Measurements from ENCODE around the gene FRMD4A.
"Not testable (repeated sequence)": the region's sequence is repeated elsewhere in the genome, so short reads cannot be mapped to it uniquely, and the experiment has no call there.

The FRMD4A gene

DNA sequence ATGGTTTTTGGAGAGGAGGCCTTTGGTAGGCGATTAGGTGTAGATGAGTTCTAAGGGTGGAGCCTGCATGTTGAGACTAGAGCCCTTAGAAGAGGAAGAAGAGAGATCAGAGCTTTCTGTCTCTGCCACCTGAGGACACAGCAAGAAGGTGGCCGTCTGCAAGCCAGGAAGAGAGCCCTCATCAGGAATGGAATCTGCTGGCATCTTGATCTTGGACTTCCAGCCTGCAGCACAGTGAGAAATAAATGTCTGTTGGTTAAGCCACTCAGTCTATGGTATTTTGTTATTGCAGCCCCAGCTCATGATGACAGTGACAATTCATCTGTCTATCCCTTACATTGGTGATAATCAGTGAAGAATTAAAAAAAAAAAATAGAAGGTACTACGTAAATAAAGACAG, 408.8 kb downstream of the FRMD4A start:
- Histone ChIP-seq H3K27me3 (no peaks in the 10 kb centered on the region), H3K4me1 (no peaks in the 10 kb centered on the region), H3K9me3 (no peaks in the 10 kb centered on the region), H3K4me3 (ENCODE audit: low read depth, low read length) (no peak overlapping the region), H3K36me3 (no peaks in the 10 kb centered on the region)
- TF ChIP-seq, protein P1, sequence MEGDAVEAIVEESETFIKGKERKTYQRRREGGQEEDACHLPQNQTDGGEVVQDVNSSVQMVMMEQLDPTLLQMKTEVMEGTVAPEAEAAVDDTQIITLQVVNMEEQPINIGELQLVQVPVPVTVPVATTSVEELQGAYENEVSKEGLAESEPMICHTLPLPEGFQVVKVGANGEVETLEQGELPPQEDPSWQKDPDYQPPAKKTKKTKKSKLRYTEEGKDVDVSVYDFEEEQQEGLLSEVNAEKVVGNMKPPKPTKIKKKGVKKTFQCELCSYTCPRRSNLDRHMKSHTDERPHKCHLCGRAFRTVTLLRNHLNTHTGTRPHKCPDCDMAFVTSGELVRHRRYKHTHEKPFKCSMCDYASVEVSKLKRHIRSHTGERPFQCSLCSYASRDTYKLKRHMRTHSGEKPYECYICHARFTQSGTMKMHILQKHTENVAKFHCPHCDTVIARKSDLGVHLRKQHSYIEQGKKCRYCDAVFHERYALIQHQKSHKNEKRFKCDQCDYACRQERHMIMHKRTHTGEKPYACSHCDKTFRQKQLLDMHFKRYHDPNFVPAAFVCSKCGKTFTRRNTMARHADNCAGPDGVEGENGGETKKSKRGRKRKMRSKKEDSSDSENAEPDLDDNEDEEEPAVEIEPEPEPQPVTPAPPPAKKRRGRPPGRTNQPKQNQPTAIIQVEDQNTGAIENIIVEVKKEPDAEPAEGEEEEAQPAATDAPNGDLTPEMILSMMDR (IDR thresholded peaks at IDR 0.05; ENCODE audit: low read depth, low read length), result no peak
- no peak for DNase-seq

DNA sequence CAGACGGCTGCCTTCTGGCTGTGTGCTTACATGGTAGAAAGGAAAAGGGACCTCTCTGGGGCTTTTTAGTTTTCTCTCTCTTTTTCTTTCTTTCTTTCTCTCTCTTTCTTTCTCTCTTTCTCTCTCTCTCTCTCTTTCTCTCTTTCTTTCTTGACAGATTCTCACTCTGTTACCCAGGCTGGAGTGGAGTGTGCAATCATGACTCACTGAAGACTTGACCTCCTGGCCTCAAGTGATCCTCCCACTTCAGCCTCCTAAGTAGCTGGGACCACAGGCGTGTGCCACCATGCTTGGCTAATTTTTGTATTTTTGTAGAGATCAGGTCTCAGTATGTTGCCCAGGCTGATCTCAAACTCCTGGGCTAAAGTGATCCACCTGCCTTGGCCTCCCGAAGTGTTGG, 409.6 kb downstream of the FRMD4A start:
- not testable (repeated sequence) for DNase-seq; H3K4me1 ChIP-seq; H3K36me3 ChIP-seq; H3K9me3 ChIP-seq; H3K27me3 ChIP-seq; H3K4me3 ChIP-seq (ENCODE audit: low read depth, low read length)

DNA sequence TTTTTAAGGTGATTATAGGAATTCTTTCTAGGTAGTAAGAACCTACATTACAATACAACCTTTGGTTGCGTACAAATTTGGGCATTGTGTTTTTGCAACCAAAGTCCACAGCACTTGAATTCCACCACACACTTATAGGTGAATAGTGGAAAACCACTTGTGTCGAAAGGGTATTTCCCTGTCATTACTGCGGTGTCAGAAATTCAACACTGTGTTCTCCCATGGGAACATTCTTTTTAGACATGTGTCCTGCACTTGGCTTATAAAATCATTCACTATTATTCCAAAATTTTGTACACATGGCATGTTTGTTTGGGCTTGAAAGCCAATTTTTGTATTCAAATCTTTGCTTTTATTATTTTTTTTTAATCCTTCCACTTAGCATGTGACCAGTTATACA, 410.3 kb downstream of the FRMD4A start:
- no peak overlapping the region for H3K4me3 ChIP-seq (ENCODE audit: low read depth, low read length)
- H3K9me3 ChIP-seq, result no peaks in the 10 kb centered on the region
- H3K4me1 ChIP-seq, result no peaks in the 10 kb centered on the region

DNA sequence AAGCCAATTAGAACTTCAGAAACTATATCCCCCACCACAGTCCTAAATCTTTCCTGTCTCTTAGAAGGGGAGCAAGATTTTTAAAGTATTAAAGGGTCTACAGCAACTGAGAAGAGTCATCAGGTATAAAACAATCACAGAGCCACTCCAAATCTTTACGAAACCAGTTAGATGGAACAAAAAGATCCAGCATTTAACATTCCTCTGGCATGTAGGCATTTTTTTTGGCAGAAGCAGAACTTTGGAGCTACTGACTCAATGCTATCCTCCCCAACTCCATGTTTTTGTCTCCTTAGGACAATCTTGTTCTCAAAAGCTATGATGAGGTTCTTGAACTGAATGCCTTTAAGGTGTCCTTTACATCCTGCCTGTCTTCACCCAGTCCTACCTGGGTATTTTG, 410.7 kb downstream of the FRMD4A start:
- DNase-seq, result no peak

More for the DNA sequence above, 410.3 kb downstream of the FRMD4A start:
- no peak for DNase-seq
- H3K36me3 ChIP-seq, result no peaks in the 10 kb centered on the region
- TF ChIP-seq, protein P1 (IDR thresholded peaks at IDR 0.05; ENCODE audit: low read depth, low read length), result no peak
- no peaks in the 10 kb centered on the region for H3K27me3 ChIP-seq

DNA sequence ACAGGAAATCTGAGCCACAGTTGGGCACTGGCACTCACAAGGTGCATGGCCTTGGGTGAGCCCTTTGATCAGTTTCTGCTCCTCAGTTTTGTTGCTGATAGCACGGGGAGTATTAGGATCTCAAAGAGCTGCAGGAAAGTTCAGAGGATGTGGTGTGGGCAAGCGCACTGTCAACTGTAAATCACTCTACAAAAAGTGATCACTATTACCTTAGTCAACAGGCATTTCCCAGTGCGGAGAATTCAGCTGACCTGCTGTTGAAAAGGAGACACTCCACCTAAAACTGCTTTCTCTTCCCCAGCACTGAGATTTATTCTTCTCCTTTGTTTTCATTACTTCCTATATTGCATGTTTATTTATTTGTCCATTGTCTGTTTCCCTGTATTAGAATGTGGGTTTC, 412.9 kb downstream of the FRMD4A start:
- Histone ChIP-seq H3K27me3 (no peaks in the 10 kb centered on the region), H3K4me1 (no peaks in the 10 kb centered on the region), H3K36me3 (no peaks in the 10 kb centered on the region), H3K9me3 (no peaks in the 10 kb centered on the region), H3K4me3 (ENCODE audit: low read depth, low read length) (no peak overlapping the region)
- TF ChIP-seq, protein P1 (IDR thresholded peaks at IDR 0.05; ENCODE audit: low read depth, low read length), result no peak
- DNase-seq, result no peak

More for the DNA sequence above, 410.7 kb downstream of the FRMD4A start:
- H3K27me3 ChIP-seq, result no peaks in the 10 kb centered on the region
- no peaks in the 10 kb centered on the region for H3K9me3 ChIP-seq
- no peaks in the 10 kb centered on the region for H3K36me3 ChIP-seq
- no peak overlapping the region for H3K4me3 ChIP-seq (ENCODE audit: low read depth, low read length)
- H3K4me1 ChIP-seq, result no peaks in the 10 kb centered on the region
- TF ChIP-seq, protein P1 (IDR thresholded peaks at IDR 0.05; ENCODE audit: low read depth, low read length), result no peak

DNA sequence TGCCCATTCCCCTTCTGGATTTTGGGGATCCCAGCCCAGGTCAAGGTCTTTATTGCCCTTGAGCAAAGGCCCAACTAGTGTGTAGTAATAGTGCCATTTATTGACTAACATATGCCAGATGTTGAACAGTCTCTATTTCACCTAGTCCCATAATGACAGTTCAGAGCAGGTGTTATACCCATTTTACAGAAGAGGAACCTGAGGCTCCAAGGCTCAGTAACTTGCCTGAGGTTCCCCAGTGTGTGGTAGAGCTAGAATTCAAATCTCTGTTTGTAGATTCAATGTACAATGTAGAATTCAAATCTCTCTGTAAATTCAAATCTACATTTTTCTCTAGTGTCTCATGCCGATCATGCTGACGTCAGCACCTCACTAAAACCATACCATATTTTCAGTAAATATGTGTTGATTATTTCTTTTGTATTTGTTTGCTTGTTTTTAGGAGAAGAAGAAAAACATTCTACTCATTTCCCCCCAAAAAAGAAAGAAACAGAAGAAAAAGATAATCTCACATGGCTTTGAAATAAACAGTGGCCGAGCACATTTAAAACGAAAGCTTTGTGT, 414.3 kb downstream of the FRMD4A start:
- H3K4me3 ChIP-seq (ENCODE audit: low read depth, low read length), result no peak overlapping the region
- H3K36me3 ChIP-seq, result no peaks in the 10 kb centered on the region
- H3K27me3 ChIP-seq, result no peaks in the 10 kb centered on the region
- DNase-seq, result no peak
- TF ChIP-seq, protein P1 (IDR thresholded peaks at IDR 0.05; ENCODE audit: low read depth, low read length), result no peak
- H3K4me1 ChIP-seq, result no peaks in the 10 kb centered on the region
- H3K9me3 ChIP-seq, result no peaks in the 10 kb centered on the region

DNA sequence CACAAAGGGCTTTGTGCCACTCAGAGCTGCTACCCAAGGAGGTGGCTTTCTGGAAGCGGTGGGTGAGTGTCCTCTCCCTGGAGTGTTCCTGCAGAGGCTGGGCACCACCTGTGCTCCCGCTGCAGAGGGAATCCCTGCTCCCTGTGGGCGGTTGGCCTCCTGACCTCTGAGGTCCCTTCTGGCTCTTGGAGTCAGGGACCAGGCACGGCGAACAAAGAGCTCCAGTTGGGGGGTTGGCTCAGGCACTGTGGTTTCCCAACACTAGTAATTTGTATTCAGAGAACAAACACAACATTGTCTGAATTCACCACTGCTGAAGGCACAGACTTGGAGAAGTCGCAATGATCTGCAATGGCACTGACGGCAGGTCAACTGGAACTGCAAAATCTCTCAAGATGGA, 415.0 kb downstream of the FRMD4A start:
- no peaks in the 10 kb centered on the region for H3K9me3 ChIP-seq
- H3K4me3 ChIP-seq (ENCODE audit: low read depth, low read length), result no peak overlapping the region
- TF ChIP-seq, protein P1 (IDR thresholded peaks at IDR 0.05; ENCODE audit: low read depth, low read length), result no peak
- no peaks in the 10 kb centered on the region for H3K36me3 ChIP-seq
- no peaks in the 10 kb centered on the region for H3K4me1 ChIP-seq
- H3K27me3 ChIP-seq, result no peaks in the 10 kb centered on the region
- DNase-seq, result no peak

Measured in BE2C (cell line).